ENCODE measurements around the gene WIPF1.

The WIPF1 gene

GRCh38 chr2:174516501-174517378, 80.9 kb downstream of the WIPF1 start:
- DNase-seq (ENCODE audit: insufficient read length, low spot score) (no peak), FAIRE-seq (no peak)
- no peak for TF ChIP-seq POLR2A (IDR thresholded peaks at IDR 0.05; ENCODE audit: low read depth, low read length)

GRCh38 chr2:174512345-174512744, 85.3 kb downstream of the WIPF1 start:
- FAIRE-seq (no peak), DNase-seq (ENCODE audit: insufficient read length, low spot score) (no peak)
- TF ChIP-seq POLR2A (IDR thresholded peaks at IDR 0.05; ENCODE audit: low read depth, low read length), result no peak

- no peak for FAIRE-seq
- TF ChIP-seq POLR2A (IDR thresholded peaks at IDR 0.05; ENCODE audit: low read depth, low read length), result no peak
- DNase-seq (ENCODE audit: insufficient read length, low spot score), result no peak
These were observed 85.9 kb downstream of the WIPF1 start for GRCh38 chr2:174511580-174512260.

- no peak for TF ChIP-seq POLR2A (IDR thresholded peaks at IDR 0.05; ENCODE audit: low read depth, low read length)
- FAIRE-seq (no peak), DNase-seq (ENCODE audit: insufficient read length, low spot score) (no peak)
These were observed 86.9 kb downstream of the WIPF1 start for GRCh38 chr2:174510583-174511189.

Measured in H54 (cell line).